Left renal pelvis (tissue), 4 donors: ENCODE data around the gene MRTFA. TPM values are rescaled to one million over a fixed set of nuclear protein-coding genes. Genes with fewer than 3 reads are reported as not detected.

Source experiments
- DNase-seq, 4 donors: peaks; one replicate each; pipeline ENCODE4 v3.0.0-alpha.2; 2013; ENCODE audit warnings: low read depth in 4 of 4, low spot score in 3 of 4
- polyA plus RNA-seq, 4 donors: library from polyadenylated mRNA; unstranded; fragments of 120-200 nt; gene quantifications; one replicate each; pipeline ENCODE4 v1.2.1, GENCODE V29; 2013; ENCODE audit not compliant: insufficient read length in 4 of 4

Gene MRTFA
- polyA plus RNA-seq, 4 donors = 20.2 to 31.3 (median 22.6) TPM

DNA sequence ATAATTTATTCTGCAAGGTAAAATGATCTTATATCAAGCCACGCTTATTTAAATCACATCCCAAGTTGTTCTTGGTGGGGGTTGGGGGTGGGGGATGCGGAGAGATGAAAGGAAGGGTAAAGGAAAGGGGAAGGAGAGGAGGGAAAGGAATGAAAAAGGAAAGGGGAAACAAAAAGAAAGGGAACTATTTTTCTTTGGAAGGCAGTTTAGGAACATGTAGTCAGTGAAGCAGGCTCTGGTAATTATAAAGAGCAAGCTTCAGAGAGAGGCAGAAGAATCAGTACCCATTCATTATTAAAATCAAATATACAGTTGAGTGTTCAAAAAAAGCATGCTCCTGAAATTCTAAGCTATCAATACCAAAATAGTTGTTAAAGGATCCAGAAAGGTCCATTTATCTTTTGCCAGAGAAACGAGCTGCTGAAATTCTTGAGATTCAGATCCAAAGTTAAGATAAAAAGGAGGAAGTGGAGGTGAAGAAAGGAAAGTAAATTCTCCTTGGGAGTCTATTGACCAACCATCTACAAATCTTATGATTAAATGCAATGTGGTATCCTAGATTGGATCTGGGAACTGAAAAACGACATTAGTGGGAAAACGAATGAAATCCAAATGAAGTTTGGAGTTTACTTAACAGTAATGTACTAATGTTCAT lies 158.7 kb downstream of the MRTFA start:
- no peak for DNase-seq

DNA sequence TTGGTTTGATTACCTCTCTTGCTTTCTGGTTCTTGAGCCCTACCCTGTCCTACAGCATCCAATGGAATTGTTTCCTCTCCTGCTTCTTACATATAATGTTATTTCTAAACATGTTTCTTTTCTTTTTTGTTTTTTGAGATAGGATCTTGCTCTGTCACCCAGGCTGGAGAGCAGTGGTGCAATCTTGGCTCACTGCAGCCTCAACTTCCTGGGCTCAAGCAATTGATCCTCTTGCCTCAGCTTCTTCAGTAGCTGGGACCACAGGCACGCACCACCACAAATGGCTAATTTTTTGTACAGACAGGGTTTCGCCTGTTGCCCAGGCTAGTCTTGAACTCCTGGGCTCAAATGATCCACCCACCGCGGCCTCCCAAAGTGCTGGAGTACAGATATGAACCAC lies 160.2 kb downstream of the MRTFA start:
- no peak for DNase-seq

DNA sequence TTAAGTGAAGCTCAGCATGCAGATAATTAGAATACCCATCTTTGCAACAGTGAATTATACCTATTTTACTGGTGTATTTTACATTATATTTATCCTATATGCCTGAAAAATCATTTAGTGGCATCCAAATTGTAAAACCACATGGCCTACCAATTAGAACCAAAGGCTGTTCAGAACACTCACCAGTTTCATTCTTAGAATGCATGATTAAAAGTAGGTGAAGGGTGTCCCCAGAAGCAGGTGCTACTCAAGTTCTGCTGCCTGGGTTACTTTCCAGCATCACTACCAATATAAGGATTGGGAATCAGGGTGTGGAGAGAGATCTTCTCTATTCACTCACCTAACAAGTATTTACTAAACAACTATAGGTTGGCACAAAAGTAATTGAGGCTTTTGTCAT lies 162.8 kb downstream of the MRTFA start:
- DNase-seq = no peak

DNA sequence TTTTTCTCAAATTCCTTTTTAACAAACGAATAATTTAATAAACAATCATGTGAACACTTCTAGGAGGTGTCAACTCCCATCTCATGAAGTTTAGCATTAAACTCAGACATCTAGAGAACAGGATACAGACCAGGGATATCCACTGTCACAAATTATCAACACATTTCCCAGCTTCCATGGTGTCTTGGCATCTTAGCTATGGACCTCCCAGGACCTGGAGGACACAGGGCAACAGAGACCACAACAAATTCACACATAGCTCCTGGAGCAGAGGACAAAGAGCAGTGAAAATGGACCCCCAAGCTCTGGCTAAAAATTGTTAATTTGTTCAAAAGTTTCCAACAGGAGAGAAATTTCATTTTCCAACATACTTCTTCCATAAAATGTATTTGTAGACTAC lies 163.9 kb downstream of the MRTFA start:
- no peak for DNase-seq

DNA sequence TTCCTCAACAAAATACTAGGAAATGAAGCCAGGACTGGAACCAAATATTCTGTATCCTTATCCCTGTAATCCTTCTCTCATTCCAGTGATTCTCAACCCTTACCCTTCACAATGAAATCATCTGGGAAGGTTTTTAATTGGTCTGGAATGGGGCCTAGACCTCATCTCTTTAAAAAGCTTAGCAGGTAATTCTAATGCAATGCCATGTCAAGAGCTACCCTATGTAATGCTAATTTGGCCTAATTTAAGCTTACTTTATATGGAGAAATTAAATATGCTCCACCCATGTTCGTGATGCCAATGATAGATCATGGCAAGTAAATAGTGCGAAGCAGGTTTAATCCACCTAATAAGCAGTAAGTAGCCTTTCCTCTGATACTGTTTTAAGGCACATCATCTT lies 164.5 kb downstream of the MRTFA start:
- no peak for DNase-seq

DNA sequence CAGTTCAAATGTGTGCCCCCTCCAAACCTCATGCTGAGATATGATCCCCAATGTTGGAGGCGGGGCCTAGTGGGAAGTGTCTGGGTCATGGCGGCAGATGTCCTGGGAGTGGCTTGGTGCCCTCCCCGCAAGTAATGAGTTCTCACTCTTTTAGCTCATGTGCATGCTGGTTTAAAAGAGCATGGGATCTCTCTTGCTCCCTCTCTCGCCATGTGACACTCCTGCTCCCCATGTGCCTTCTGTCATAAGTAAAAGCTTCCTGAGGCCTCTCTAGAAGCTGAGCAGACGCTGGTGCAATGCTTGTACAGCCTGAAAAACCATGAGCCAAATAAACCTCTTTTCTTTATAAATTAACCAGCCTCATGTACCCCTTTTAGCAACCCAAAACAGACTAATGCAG lies 167.3 kb downstream of the MRTFA start:
- no peak for DNase-seq

DNA sequence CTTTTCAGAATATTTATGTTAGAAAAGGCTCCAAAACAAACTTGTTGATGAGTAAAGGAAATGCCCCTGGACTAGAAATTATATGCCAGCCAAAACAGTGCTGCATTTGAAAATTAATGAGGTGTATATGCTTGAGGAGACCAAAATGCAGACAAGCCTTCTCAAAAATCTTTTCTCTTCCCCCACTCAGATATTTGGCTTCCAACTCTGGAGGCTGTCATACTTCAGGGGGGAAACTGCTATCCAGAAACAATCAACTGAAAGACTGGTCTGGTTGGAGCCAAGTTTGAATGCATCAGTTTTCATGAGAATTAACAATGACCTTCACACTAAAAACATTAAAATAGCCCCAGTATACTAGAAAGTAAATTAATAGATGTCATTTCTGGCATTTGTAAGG lies 167.9 kb downstream of the MRTFA start:
- no peak for DNase-seq

DNA sequence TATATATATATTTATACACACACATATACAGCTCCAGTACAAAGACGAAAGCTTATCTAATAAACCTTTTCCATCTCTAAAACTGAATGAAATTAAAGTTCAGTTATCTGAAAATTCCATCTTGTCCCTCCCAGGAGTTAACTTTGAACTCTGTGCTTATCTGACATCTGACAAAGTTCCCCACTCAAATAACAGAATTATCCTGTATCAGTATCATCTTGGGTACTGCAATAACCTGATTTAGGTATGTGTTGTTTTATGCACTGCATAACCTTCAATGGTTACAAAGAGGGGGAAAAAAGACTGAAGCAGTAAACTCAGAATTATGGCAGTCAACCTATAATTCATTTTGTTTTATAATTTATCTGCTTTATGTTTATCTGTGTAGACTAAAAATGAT lies 169.5 kb downstream of the MRTFA start:
- DNase-seq = no peak

DNA sequence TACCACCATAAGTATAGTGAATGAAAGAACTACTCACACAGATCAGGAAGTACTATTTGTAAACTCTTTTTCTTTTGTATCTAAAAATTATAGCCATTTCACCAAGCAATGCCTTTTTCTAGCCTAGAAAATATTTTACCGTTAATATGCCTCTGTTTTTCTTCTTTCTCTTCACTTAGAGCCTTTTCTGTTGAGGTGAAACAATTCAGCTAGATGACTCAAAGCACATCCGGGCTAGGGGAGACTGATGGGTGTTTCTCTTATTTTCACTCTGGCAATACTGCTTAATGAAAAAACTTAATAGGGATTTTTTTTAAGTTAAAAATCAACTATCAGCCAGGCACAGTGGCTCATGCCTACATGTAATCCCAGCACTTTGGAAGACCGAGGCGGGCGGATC lies 172.8 kb downstream of the MRTFA start:
- DNase-seq = no peak

DNA sequence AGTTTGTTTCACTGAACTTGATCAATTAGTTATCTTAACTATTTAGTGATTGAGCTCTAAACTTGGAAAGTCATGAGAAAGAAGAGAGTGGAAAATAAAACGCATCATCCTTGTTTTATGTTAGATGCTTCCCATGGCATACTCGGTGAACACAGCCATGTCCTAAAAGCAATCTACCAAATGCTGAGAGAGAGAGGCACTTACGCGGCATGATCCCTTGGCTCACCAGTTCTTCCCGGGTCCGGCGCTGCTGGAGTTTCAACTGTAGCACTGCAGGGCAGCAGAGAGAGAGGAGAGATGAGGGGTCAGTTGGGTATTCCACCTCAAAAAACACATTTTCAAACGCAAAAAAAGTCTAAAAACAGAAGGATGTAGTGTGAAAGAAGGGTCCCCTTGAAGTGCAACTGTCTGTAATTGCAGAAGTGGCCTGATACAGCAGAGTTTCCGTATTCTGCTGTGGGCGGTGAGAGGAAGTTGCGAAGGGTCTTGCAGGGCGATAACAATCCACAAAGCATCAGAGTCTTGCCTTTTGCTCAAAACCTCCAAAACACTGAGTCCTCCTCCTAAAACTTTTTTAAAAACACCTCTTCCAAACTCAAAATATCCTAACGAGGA lies 173.4 kb downstream of the MRTFA start:
- DNase-seq = no peak

DNA sequence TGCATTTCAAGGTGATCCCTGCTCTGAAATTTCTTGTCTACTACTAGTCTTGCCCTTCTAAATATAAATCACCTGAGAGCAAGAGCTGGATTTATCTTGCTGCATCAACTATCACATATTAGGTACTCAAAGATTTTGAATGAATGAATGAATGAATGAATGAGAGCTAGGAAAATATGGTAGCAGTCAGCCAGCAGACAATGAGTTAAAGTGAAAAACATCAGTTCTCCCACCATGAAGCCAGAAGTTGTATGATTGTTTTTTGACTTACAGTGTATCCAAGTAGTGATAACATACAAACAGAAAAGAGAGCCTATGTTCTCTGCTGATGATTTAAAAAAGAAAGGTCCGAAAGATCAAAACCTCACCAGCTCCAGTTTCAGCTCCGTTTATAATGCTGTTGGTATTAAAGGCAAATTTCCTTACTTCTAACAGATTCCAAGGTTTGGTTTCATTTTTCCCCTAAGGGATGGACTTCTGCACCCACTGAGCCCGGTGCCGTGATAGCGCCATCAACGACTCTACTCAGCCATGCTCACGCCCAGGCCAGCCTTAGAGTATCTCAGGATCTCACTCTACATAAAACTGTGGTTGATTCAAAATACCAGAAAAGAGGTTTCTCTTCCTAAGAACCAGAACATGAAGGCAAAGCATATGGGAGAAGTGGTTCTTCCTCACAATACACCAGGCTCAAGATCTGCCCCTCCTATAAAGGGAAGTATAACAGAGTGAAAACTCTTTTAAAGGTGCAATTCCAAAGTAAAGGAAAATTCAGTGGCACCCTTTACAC lies 174.1 kb downstream of the MRTFA start:
- no peak for DNase-seq

DNA sequence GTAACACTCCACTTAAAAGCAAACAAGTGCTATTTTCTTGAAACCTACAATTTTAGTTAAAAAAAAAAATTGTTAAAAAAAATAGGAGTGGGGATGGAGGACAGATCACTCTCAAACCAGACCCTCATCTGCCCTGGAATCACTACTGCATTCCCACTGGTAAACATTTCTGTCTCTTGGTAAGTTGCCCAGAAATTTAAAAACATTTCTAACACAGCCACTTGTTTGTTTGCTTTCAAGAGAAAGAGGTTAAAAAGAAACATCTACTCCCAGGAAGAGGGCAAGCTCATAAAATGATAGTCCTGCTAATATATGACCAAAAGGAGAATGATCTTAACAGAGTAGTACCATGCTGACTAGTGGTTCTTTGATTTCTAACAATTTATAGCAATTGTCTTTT lies 182.8 kb downstream of the MRTFA start:
- DNase-seq = no peak

DNA sequence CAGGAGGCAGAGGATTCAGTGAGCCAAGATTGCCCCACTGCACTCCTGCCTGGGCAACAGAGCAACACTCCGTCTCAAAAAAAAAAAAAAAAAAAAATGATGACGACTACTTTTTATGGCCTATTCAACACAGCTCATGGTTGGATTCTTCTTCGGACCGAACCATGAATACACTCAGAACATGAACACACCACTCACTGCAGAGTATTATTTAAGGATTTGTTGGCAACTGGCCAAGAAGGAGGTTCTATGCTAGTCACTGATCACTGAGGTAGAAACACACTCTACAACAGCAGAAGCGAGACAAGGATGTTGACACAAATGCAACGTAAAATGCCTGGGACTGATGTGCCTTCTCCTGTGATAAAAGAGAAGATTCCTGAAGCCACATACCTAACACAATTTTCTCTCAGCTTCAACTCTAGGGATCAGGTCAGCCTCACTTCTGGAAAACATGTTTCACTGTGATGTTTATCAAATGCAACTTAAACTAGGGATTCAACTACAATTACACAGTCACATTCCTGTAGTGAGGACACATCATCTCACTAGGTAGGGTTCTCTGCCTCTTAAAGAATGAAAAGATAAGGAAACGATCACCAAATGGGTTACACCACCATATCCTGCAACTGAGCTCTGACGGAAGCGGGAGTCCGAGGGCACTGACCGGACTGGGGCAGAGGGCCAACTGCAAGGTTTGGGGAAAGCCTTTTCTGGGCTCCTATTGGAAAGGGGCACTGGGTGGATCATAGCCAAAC lies 183.6 kb downstream of the MRTFA start:
- peak in 2 of 4 donors; percentile 18 to 27 for DNase-seq

DNA sequence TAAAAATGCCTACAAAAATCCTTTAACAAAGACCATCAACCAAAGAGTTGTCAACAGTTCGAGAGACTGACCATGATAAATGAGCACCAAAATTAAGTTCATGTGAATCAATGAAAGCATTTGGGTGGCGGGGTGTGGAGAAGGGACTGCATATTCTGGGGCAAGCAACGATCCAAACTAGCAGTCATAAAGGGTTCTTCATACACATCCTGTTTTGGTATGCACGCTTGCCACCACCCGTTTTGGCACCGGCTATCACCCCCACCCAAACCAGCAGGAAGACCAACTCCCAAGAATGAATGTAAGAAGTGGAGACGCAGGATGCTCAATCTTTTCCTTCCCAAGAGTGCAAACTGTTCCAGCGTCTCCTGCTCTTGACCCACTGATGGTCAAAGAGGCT lies 185.3 kb downstream of the MRTFA start:
- no peak for DNase-seq

DNA sequence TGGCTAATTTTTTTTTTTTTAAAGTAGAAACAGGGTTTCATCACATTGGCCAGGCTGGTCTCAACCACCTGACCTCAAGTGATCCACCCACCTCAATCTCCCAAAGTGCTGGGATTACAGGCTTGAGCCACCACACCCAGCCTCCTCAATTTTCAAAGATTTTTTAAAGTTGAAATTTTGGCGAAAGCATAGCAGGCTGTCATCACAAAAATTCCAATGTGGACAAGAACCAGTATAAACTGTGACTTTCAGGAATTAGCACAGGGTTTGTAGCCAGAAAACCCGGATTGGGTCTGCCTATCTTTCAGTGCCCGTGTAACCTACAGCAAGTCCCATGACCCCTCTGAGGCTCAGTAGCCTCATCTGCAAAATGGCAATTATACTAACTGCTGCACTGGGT lies 185.9 kb downstream of the MRTFA start:
- DNase-seq = no peak

DNA sequence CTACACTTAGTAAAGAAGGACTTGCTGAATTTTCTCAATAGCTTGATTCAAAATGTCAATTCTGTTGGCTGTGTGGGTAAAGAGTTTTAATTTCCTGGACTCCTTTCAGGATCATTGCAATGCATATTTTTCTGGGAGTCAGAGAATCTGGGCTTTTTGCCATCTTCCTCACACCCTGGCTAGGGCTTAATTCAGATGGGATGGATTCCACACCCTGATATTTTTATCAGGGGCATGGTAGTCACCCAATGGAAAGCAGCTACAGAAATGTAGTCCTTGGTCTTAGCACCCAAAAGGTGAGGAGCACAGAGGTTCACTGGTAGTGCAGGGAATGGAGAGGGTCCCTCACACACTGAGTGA lies 186.9 kb downstream of the MRTFA start:
- DNase-seq = no peak

DNA sequence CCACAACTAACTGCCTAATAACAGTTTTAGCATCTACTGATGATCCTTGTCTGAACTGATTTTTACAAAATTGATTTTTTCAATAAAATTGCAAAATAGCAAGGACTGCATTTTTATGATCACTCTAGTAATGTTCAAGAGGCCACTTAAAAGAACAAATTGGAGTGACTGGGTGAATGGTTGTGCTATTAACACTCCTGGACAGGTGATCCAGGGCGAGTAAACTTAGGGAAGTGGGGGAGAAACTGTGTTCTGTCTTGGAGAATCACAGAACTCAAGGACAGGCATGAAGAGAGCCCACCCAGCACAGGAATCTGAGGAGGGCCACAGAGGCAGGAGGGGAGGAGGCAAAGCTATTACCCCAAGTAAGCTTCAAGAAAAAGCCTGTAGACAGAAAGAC lies 190.3 kb downstream of the MRTFA start:
- no peak for DNase-seq

DNA sequence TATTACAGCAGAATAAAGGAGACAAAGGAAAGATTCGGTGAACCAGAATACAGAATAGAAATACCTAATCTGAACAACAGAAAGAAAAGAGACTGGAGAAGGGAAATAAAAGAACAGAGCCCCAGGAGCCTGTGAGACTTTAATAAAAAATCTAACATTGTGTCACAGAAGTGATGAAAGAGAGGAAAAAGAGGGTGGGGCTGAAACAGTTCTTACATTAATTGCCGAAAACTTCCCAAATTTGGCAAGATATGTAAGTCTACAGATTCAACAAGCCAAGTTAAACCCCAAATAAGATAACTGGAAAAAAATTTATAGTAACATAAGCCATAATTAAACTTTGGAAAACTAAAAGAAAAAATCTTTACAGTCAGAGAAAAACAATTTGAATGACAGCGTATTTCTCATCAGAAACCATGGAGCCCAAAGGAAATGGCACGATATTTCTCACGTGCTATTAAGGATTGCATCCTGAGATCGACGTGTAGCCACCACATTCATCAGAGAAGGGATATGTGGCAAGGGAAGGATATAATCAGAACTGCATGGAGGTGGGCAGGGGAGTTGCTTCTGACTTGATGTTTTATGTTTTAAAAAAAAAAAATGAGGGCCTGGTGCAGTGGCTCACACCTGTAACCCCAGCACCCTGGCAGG lies 192.2 kb downstream of the MRTFA start:
- no peak for DNase-seq

DNA sequence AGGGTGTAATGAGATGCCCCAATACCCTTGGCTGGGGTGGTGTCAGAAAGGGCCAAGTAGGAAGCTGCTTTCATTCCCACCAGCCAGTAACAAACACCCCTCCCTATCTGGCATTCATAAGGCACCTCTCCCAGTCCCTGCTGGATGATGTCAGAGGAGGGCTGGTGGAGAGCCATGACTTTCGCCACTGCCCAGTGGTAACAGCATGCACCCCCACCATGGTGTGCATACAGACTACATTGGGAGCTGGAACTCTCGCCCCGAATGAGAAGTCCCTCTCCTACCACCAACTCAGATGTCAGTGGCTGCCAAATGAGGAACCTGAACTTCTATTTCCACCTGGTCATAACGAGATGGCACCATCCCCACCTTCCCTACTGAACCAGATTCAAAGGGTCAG lies 192.8 kb downstream of the MRTFA start:
- no peak for DNase-seq

DNA sequence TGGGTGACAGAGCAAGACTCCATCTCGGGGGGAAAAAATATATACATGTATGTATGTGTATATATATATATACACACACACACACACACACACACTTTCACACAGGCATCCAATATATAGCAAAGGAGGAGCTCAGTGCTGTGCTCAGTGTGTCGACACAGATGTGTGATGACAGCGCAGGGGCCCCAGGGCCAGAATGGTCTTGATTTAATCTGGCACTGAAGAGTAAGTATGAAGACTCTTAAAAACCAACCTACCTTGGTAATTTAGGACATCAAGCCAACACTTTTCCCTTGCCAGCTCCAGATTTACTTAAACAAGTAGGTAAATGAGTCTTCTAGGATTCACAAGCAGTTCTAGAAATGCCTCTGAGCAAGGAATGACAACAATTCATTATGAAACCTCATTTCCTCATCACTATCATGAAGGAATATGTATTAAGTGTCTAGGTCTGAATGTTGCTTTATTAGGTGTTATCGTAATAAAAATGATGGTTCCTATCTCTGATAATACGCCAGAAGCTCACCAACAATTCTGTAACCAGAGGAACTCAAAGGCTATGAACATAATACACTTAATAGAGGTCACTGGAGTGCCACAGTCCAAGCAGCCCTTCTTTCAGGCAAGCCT lies 194.6 kb downstream of the MRTFA start:
- no peak for DNase-seq
